ENCODE results near the gene UNC5C.

Gene UNC5C

GRCh38 chr4:95402299-95402698, 146.5 kb downstream of the UNC5C start:
- DNase-seq (ENCODE audit: low spot score), result no peak

- DNase-seq (ENCODE audit: low spot score), result no peak
Observed at GRCh38 chr4:95398217-95398616, 150.6 kb downstream of the UNC5C start.

- DNase-seq (ENCODE audit: low spot score), result no peak
Observed at GRCh38 chr4:95394752-95395306, 153.9 kb downstream of the UNC5C start.

- DNase-seq (ENCODE audit: low spot score), result no peak
Observed at GRCh38 chr4:95393821-95394220, 155.0 kb downstream of the UNC5C start.

- no peak for DNase-seq (ENCODE audit: low spot score)
Observed at GRCh38 chr4:95388911-95389310, 159.9 kb downstream of the UNC5C start.

GRCh38 chr4:95387719-95388118, 161.1 kb downstream of the UNC5C start:
- DNase-seq (ENCODE audit: low spot score), result no peak

GRCh38 chr4:95386410-95386809, 162.4 kb downstream of the UNC5C start:
- DNase-seq (ENCODE audit: low spot score), result no peak

- DNase-seq (ENCODE audit: low spot score), result no peak
Observed at GRCh38 chr4:95381843-95382580, 166.8 kb downstream of the UNC5C start.

GRCh38 chr4:95379633-95380032, 169.1 kb downstream of the UNC5C start:
- no peak for DNase-seq (ENCODE audit: low spot score)

- no peak for DNase-seq (ENCODE audit: low spot score)
Observed at GRCh38 chr4:95377366-95377900, 171.3 kb downstream of the UNC5C start.

GRCh38 chr4:95371476-95372224, 177.1 kb downstream of the UNC5C start:
- DNase-seq (ENCODE audit: low spot score), result peak; percentile 64

- DNase-seq (ENCODE audit: low spot score), result no peak
Observed at GRCh38 chr4:95367824-95368223, 180.9 kb downstream of the UNC5C start.

GRCh38 chr4:95363966-95364365, 184.8 kb downstream of the UNC5C start:
- peak; percentile 67 for DNase-seq (ENCODE audit: low spot score)

GRCh38 chr4:95363559-95363925, 185.2 kb downstream of the UNC5C start:
- DNase-seq (ENCODE audit: low spot score), result peak; percentile 69

GRCh38 chr4:95362906-95363558, 185.7 kb downstream of the UNC5C start:
- DNase-seq (ENCODE audit: low spot score), result peak; percentile 69

GRCh38 chr4:95362066-95362465, 186.7 kb downstream of the UNC5C start:
- DNase-seq (ENCODE audit: low spot score), result no peak

- no peak for DNase-seq (ENCODE audit: low spot score)
Observed at GRCh38 chr4:95361696-95361965, 187.1 kb downstream of the UNC5C start.

GRCh38 chr4:95360906-95361695, 187.7 kb downstream of the UNC5C start:
- peak; percentile 63 for DNase-seq (ENCODE audit: low spot score)

- no peak for DNase-seq (ENCODE audit: low spot score)
Observed at GRCh38 chr4:95360256-95360903, 188.4 kb downstream of the UNC5C start.

- DNase-seq (ENCODE audit: low spot score), result no peak
Observed at GRCh38 chr4:95358421-95358820, 190.4 kb downstream of the UNC5C start.

GRCh38 chr4:95355021-95355420, 193.8 kb downstream of the UNC5C start:
- DNase-seq (ENCODE audit: low spot score), result no peak

Data from pons (tissue), 1 donor.